Measurements from ENCODE around the gene SPIN1.

Gene SPIN1

DNA sequence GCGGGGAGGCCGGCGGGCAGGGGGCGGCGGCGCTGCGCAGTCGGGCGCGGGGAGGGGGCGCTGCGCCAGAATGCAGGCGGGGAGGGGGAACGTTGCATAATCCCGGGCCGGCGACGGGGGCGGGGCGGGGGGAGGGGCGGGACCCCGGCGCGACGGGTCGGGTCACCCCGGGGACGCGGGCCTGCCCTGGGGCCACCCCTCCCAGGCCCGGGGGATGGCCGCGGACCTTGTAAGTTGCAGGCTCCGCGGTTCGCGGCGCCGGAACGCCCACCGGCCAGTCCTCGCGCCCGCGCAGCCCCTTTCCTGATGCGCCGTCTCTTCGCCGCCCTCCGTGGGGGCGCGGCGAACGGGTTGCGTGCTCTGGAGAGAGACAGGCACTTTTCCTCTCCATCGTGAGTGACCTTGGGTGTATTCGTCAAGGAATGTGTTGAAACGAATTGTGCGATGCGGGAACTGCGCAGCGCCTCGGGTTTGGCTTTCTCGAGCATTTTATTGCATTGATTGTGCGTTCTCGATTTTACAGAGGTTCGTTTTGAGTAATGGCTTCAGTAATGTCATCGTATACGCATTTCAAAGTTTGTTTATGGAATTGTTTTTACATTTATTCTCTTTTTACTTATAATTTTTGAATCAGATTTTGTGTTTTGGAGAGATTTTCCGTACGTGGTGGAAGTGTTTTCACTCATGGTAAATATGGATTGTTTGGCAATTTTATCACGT is 802 bp downstream of the SPIN1 start:
- DNase-seq, result peak in 1 of 2 experiments; percentile 12

GRCh38 chr9:88390371-88390990 is 2.2 kb downstream of the SPIN1 start:
- DNase-seq, result no peak

- DNase-seq, result no peak
These were observed 3.0 kb downstream of the SPIN1 start for GRCh38 chr9:88391236-88391635.

- no peak for DNase-seq
These were observed 3.7 kb downstream of the SPIN1 start for GRCh38 chr9:88391921-88392320.

DNA sequence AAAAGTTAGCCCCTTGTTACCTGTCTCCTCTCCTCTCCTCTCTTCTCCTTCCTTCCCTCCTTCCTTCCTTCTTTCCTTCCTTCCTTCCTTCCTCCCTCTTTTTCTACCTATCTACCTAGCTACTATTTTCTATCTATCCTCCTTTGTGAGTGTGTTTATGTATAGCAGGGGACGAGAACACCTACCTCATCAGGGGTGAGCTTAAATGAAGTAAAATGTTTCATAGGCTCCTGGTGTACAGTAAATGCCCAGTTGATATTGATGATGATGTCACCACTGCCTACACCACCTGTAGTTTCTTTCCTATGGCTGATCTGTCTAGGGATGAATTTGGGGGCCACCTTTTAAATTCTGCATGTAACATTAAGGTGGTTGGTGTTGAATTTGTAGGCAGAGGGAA is 4.3 kb downstream of the SPIN1 start:
- DNase-seq, result no peak

GRCh38 chr9:88396836-88397577 is 8.8 kb downstream of the SPIN1 start:
- no peak for DNase-seq

GRCh38 chr9:88398016-88398415 is 9.8 kb downstream of the SPIN1 start:
- DNase-seq, result no peak

- DNase-seq, result no peak
These were observed 11.7 kb downstream of the SPIN1 start for GRCh38 chr9:88399966-88400365.

GRCh38 chr9:88403340-88403739 is 15.1 kb downstream of the SPIN1 start:
- DNase-seq, result no peak

- DNase-seq, result no peak
These were observed 17.8 kb downstream of the SPIN1 start for GRCh38 chr9:88406051-88406450.

GRCh38 chr9:88411471-88411870 is 23.2 kb downstream of the SPIN1 start:
- no peak for DNase-seq

DNA sequence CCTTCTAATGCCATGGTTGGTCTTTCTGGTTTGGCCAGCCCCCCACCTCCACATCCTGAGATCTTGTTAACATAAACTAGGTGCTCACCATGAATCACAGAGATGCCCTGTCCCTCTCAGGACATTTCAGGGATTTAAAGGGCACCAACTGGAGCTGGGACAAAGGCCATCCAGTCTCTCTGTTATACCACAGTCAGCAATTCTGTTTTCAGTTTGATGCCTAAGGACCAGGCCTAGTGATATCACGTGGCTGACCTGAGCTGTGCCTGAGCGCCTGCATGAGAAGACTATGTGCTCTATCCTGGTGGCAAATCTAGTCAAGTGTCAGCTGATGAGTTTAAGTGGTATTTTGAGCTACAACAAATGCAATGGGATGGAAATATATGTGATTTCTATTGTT is 26.1 kb downstream of the SPIN1 start:
- no peak for DNase-seq

- no peak for DNase-seq
These were observed 29.8 kb downstream of the SPIN1 start for GRCh38 chr9:88418025-88418424.

- no peak for DNase-seq
These were observed 30.7 kb downstream of the SPIN1 start for GRCh38 chr9:88418715-88419540.

GRCh38 chr9:88420227-88420626 is 32.0 kb downstream of the SPIN1 start:
- DNase-seq, result no peak

DNA sequence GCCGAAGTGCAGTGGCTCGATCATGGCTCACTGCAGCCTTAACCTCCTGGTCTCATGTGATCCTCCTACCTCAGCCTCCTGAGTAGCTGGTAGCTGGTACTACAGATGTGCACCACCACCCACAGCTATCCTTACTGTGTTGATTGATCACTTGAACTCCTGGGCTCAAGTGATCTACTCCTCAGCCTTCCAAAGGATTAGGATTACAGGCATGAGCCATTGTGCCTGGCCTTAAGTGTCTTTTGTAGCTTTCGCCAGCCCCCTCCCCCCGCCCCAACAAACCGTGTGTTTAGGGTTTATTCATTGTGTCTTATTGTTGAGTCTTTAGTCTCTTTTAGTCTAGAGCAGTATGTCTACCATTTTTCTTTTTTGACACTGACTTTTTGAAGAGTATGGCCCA is 33.1 kb downstream of the SPIN1 start:
- no peak for DNase-seq

DNA sequence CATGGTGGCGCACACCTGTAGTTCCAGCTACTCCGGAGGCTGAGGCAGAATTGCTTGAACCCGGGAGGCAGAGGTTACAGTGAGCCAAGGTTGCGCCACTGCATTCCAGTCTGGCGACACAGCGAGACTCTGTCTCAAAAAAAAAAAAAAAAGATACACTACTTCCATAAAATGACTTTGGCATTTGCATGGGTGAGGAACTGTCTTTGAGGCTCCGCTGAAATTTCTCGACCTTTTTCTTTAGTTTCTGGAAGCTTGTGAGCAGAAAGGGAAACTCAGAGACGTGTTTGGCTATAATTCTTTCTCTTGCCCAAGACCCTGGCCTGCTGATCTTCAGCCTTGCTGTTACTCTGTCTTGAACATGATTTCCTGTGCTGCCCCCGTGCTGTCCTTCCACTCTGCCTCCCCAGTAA is 37.3 kb downstream of the SPIN1 start:
- DNase-seq, result no peak

GRCh38 chr9:88426651-88427050 is 38.4 kb downstream of the SPIN1 start:
- no peak for DNase-seq

DNA sequence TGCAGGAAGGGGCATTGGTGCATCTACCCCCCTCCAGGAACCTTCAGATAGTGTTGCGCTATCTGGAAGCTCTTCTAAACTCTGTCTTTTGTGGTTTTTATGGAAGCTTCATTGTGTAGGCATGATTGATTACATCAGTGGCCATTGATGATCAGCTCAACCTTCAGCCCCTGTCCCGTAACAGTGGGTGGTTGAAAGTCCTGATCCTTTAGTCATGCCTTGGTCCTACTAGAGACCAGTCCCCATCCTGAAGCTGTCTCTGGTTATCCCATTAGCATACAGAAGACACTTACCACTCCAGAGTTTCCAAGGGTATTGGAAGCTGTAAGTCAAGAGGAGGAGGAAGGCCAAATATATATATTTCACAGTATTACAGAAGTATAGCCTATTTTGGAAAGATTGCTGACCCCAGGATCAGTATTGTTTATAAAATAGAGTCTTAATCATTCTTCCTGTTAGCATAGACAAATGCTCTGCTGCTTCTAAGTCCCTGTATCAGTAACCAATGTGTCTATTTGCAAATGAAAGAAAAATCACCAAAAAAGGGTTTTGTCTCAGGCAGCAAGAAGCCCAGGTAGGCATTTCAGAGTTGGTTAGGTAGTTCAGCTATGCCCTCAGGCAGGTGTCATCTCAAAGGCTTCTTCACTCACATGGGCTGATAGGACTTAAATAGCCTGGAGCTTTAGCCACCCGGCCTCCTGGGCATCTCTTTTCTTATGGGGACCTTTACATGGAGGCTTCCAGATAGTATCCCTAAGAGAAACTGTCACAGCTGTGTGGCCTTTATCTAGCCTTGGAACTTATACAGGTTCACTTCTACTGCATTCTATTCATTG is 41.6 kb downstream of the SPIN1 start:
- no peak for DNase-seq

GRCh38 chr9:88433583-88434255 is 45.5 kb downstream of the SPIN1 start:
- DNase-seq, result no peak

GRCh38 chr9:88435336-88435735 is 47.1 kb downstream of the SPIN1 start:
- no peak for DNase-seq

- DNase-seq, result no peak
These were observed 48.1 kb downstream of the SPIN1 start for GRCh38 chr9:88436379-88436778.

Measured in activated CD4-positive, alpha-beta T cell treated with anti-CD3 and anti-CD28 coated beads, Interleukin-2, amount 50 U/mL, for 4 hours (primary cell).